PC-3 (cell line): ENCODE measurements around the gene ACADS. TPM values are rescaled to one million over a fixed set of nuclear protein-coding genes. Genes with fewer than 3 reads are reported as not detected.

Experiments
- ATAC-seq: fragments of 200-7000 bp; cut with Tn5 transposase; 2 replicates; pipeline ENCODE4 v1.9.1; 2020; ENCODE audit warnings: mild to moderate bottlenecking, moderate library complexity
- BruUV-seq: library from RNA; stranded (reverse); fragments of 400-500 nt; replicated peaks from 2 replicates; lab custom pipeline; 2021; lab: Mats Ljungman, UMichigan
- CTCF ChIA-PET: fragments of 300-600 bp; sonication (Branson Sonifier 250); formaldehyde crosslinking; loops from one replicate; lab custom pipeline; 2022; ENCODE audit warnings: antibody characterized with exemption; lab: Charles Lee
- POLR2A ChIA-PET: fragments of 300-600 bp; sonication (Branson Sonifier 250); formaldehyde crosslinking; loops from one replicate; lab custom pipeline; 2022; ENCODE audit warnings: antibody characterized with exemption; ENCODE audit not compliant: unreplicated experiment; lab: Charles Lee
- DNase-seq: peaks from one replicate; pipeline ENCODE4 v3.0.0-alpha.2; 2015
- H2AFZ ChIP-seq: fragments of 300-600 bp; sonication (generic); 2 replicates; pipeline ENCODE4 v1.6.0; 2016; ENCODE audit warnings: antibody characterized with exemption, low read length
- H3F3A ChIP-seq: fragments of 300-600 bp; sonication (generic); one replicate; pipeline ENCODE4 v1.6.0; 2017; ENCODE audit warnings: antibody characterized with exemption, low read length, control low read depth, mild to moderate bottlenecking; ENCODE audit not compliant: unreplicated experiment
- H3K27ac ChIP-seq: fragments of 300-600 bp; sonication (generic); 2 replicates; pipeline ENCODE4 v1.5.1; 2016; ENCODE audit warnings: mild to moderate bottlenecking, low read length
- H3K27me3 ChIP-seq: fragments of 300-600 bp; sonication (generic); 2 replicates; pipeline ENCODE4 v1.6.1; 2016; ENCODE audit warnings: low read length, mixed read lengths
- H3K36me3 ChIP-seq: fragments of 300-600 bp; sonication (generic); 2 replicates; pipeline ENCODE4 v1.6.1; 2016; ENCODE audit warnings: low read depth, mixed run types, low read length, mixed read lengths
- H3K4me1 ChIP-seq: fragments of 300-600 bp; sonication (generic); 2 replicates; pipeline ENCODE4 v1.5.1; 2016; ENCODE audit warnings: low read length; ENCODE audit not compliant: insufficient read depth
- H3K4me2 ChIP-seq: fragments of 300-600 bp; sonication (generic); 2 replicates; pipeline ENCODE4 v1.6.0; 2016; ENCODE audit warnings: low read length
- H3K4me3 ChIP-seq: fragments of 300-600 bp; sonication (generic); 2 replicates; pipeline ENCODE4 v1.5.1; 2016; ENCODE audit warnings: mild to moderate bottlenecking, low read length, mixed read lengths
- H3K79me2 ChIP-seq: fragments of 300-600 bp; sonication (generic); 2 replicates; pipeline ENCODE4 v1.6.1; 2017; ENCODE audit warnings: low read length, mixed read lengths
- H3K9ac ChIP-seq: fragments of 300-600 bp; sonication (generic); 2 replicates; pipeline ENCODE4 v1.6.0; 2016; ENCODE audit warnings: mild to moderate bottlenecking, low read length
- H3K9me2 ChIP-seq: fragments of 300-600 bp; sonication (generic); replicated peaks from 2 replicates; pipeline ENCODE4 v1.6.1; 2016; ENCODE audit warnings: mixed run types, low read length, mixed read lengths
- H3K9me3 ChIP-seq: fragments of 300-600 bp; sonication (generic); 2 replicates; pipeline ENCODE4 v1.6.1; 2016; ENCODE audit warnings: low read length, mixed read lengths
- H4K20me1 ChIP-seq: fragments of 300-600 bp; sonication (generic); 2 replicates; pipeline ENCODE4 v1.6.1; 2016; ENCODE audit warnings: low read length, mixed read lengths
- CTCF ChIP-seq: fragments of 300-600 bp; sonication (generic); conservative IDR thresholded peaks from 2 replicates; pipeline ENCODE4 v1.5.1; 2017; ENCODE audit warnings: antibody characterized with exemption, low read depth, mild to moderate bottlenecking, low read length
- EZH2 ChIP-seq: fragments of 300-600 bp; sonication (generic); IDR thresholded peaks from one replicate; pipeline ENCODE4 v1.6.1; 2017; ENCODE audit warnings: antibody characterized with exemption, mild to moderate bottlenecking, low read length; ENCODE audit not compliant: unreplicated experiment
- EZH2phosphoT487 ChIP-seq: fragments of 300-600 bp; sonication (generic); IDR thresholded peaks from 2 replicates; pipeline ENCODE4 v1.6.1; 2018; ENCODE audit warnings: mild to moderate bottlenecking, antibody characterized with exemption, low read length, borderline replicate concordance
- intact Hi-C: fragments of 100-400 bp; cut with micrococcal nuclease; formaldehyde crosslinking; loops from 2 replicates; pipeline ENCODE4 v1.9.0; 2023
- total RNA-seq: library from RNA; depleted of rRNA; stranded (reverse); fragments of >200 nt; gene quantifications from 2 replicates; pipeline ENCODE4 v1.2.3, GENCODE V29; 2014

Gene ACADS
- total RNA-seq, 1 experiment from 2014 or later, result 19.6 TPM

- Histone ChIP-seq H3K4me2 (no peak overlapping the region), H3K9me3 (no peaks in the 10 kb centered on the region), H3F3A (no peaks in the 10 kb centered on the region), H3K4me1 (no peaks in the 10 kb centered on the region), H3K27me3 (no peaks in the 10 kb centered on the region), H3K9me2 (no peaks in the 10 kb centered on the region), H3K27ac (no peak overlapping the region), H4K20me1 (no peaks in the 10 kb centered on the region), H3K9ac (no peak overlapping the region), H3K79me2 (no peaks in the 10 kb centered on the region), H3K36me3 (0 out of 2 replicates have a peak, but pooled peaks cover 4% of the 10 kb centered on the region), H2AFZ (no peak overlapping the region), H3K4me3 (no peak overlapping the region)
- ATAC-seq, result no peak
- TF ChIP-seq CTCF (no peak), EZH2phosphoT487 (no peak), EZH2 (no peak)
- intact Hi-C loops, result no loop called here
- POLR2A ChIA-PET, result no interaction called here
- no TSS peak for BruUV-seq
- no peak for DNase-seq
- CTCF ChIA-PET, result interaction anchor here (0.6 kb wide), 1 partner anchor 282 kb away, joined by 3 read pairs; no protein-coding TSS in a partner anchor
Observed at GRCh38 chr12:120757949-120758348, 32.3 kb downstream of the ACADS start.

- Histone ChIP-seq H3K9ac (no peak overlapping the region), H3K9me3 (no peaks in the 10 kb centered on the region), H3K36me3 (0 out of 2 replicates have a peak, but pooled peaks cover 8% of the 10 kb centered on the region), H2AFZ (no peak overlapping the region), H3K79me2 (no peaks in the 10 kb centered on the region), H3K4me3 (no peak overlapping the region), H3F3A (no peaks in the 10 kb centered on the region), H3K4me1 (no peaks in the 10 kb centered on the region), H3K9me2 (no peaks in the 10 kb centered on the region), H4K20me1 (no peaks in the 10 kb centered on the region), H3K4me2 (no peak overlapping the region), H3K27me3 (no peaks in the 10 kb centered on the region), H3K27ac (no peak overlapping the region)
- ATAC-seq, result no peak
- ChIA-PET CTCF (no interaction called here), POLR2A (no interaction called here)
- intact Hi-C loops, result no loop called here
- TF ChIP-seq CTCF (no peak), EZH2phosphoT487 (no peak), EZH2 (no peak)
- BruUV-seq, result no TSS peak
- no peak for DNase-seq
Observed at GRCh38 chr12:120758798-120759590, 33.4 kb downstream of the ACADS start.
